HepG2 (cell line): ENCODE results near the gene ZDHHC14. TPM values are rescaled to one million over a fixed set of nuclear protein-coding genes. Genes with fewer than 3 reads are reported as not detected.

Experiments
- ATF6 ChIP-seq: sonication (generic); formaldehyde crosslinking; conservative IDR thresholded peaks from 2 replicates; pipeline ENCODE4 v1.4.0; 2020; ENCODE audit warnings: missing genetic modification reagents
- EED ChIP-seq: sonication (generic); formaldehyde crosslinking; IDR thresholded peaks from 2 replicates; pipeline ENCODE4 v1.5.0; 2020; ENCODE audit warnings: mild to moderate bottlenecking, missing genetic modification reagents
- EP300 ChIP-seq, 3 experiments: sonication (generic) in 1 of 3; formaldehyde crosslinking in 1 of 3; IDR thresholded peaks; 2 replicates each; pipeline versions ENCODE4 v1.5.1 to v1.6.1; 2011 to 2020; ENCODE audit warnings: low read depth in 2 of 3, low read length in 2 of 3, borderline replicate concordance in 1 of 3, improper control_type of control experiment in 1 of 3, mild to moderate bottlenecking in 1 of 3, missing genetic modification reagents in 1 of 3, moderate library complexity in 1 of 3
- FOXC1 ChIP-seq: sonication (generic); formaldehyde crosslinking; IDR thresholded peaks from 2 replicates; pipeline ENCODE4 v1.8.0; 2022; ENCODE audit warnings: mild to moderate bottlenecking, missing genetic modification reagents, borderline replicate concordance
- HDAC1 ChIP-seq: sonication (generic); formaldehyde crosslinking; IDR thresholded peaks from 2 replicates; pipeline ENCODE4 v1.5.1; 2020; ENCODE audit warnings: mild to moderate bottlenecking, missing genetic modification reagents
- HHEX ChIP-seq: IDR thresholded peaks from 2 replicates; pipeline ENCODE4 v1.6.1; 2016; ENCODE audit warnings: control low read depth
- HOXD1 ChIP-seq: sonication (generic); formaldehyde crosslinking; IDR thresholded peaks from 2 replicates; pipeline ENCODE4 v1.5.0; 2020; ENCODE audit warnings: missing genetic modification reagents
- IKZF1 ChIP-seq: fragments of 450-650 bp; IDR thresholded peaks from 2 replicates; pipeline ENCODE4 v1.7.1; 2016
- KLF12 ChIP-seq: sonication (generic); formaldehyde crosslinking; IDR thresholded peaks from 2 replicates; pipeline ENCODE4 v1.4.0; 2020; ENCODE audit warnings: missing genetic modification reagents, borderline replicate concordance
- NCOA5 ChIP-seq: sonication (generic); formaldehyde crosslinking; IDR thresholded peaks from 2 replicates; pipeline ENCODE4 v1.4.0; 2020; ENCODE audit warnings: missing genetic modification reagents
- PHB2 ChIP-seq: fragments of 450-650 bp; IDR thresholded peaks from 2 replicates; pipeline ENCODE4 v1.6.1; 2018; ENCODE audit not compliant: partially characterized antibody
- SAFB2 ChIP-seq: sonication (generic); formaldehyde crosslinking; IDR thresholded peaks from 2 replicates; pipeline ENCODE4 v1.5.1; 2020; ENCODE audit warnings: missing genetic modification reagents, low read depth, mild to moderate bottlenecking, borderline replicate concordance
- THYN1 ChIP-seq: sonication (generic); formaldehyde crosslinking; IDR thresholded peaks from 2 replicates; pipeline ENCODE4 v1.8.1; 2023; ENCODE audit warnings: low read depth, mild to moderate bottlenecking, moderate library complexity, missing genetic modification reagents, borderline replicate concordance
- ZBTB2 ChIP-seq: sonication (generic); formaldehyde crosslinking; IDR thresholded peaks from 2 replicates; pipeline ENCODE4 v1.8.0; 2022; ENCODE audit warnings: low read depth, missing genetic modification reagents
- ZNF20 ChIP-seq: sonication (generic); formaldehyde crosslinking; IDR thresholded peaks from 2 replicates; pipeline ENCODE4 v1.4.0; 2020; ENCODE audit warnings: mild to moderate bottlenecking, moderate library complexity, missing genetic modification reagents
- ZNF383 ChIP-seq: sonication (generic); formaldehyde crosslinking; IDR thresholded peaks from 2 replicates; pipeline ENCODE4 v1.4.0; 2020; ENCODE audit warnings: missing genetic modification reagents, mild to moderate bottlenecking, borderline replicate concordance
- ZNF484 ChIP-seq: sonication (generic); formaldehyde crosslinking; IDR thresholded peaks from 2 replicates; pipeline ENCODE4 v1.5.1; 2020; ENCODE audit warnings: mild to moderate bottlenecking, low read depth, missing genetic modification reagents, borderline replicate concordance
- ZNF501 ChIP-seq: sonication (generic); formaldehyde crosslinking; IDR thresholded peaks from 2 replicates; pipeline ENCODE4 v1.5.1; 2020; ENCODE audit warnings: mild to moderate bottlenecking, moderate library complexity, missing genetic modification reagents
- ZNF710 ChIP-seq: sonication (generic); formaldehyde crosslinking; IDR thresholded peaks from 2 replicates; pipeline ENCODE4 v1.5.0; 2020; ENCODE audit warnings: mild to moderate bottlenecking, missing genetic modification reagents, borderline replicate concordance
- ZNF773 ChIP-seq: sonication (generic); formaldehyde crosslinking; IDR thresholded peaks from 2 replicates; pipeline ENCODE4 v1.4.0; 2020; ENCODE audit warnings: missing genetic modification reagents, borderline replicate concordance
- polyA plus RNA-seq, 8 experiments: library from polyadenylated mRNA; depleted of rRNA in 3 of 8; stranded (reverse) in 7 of 8; unstranded in 1 of 8; fragments of >200 nt; fragmentation: Illumina TruSeq in 4 of 8; extraction: Trizol in 4 of 8; gene quantifications; 2 replicates each; pipeline versions ENCODE4 v1.2.1 to v1.2.3, GENCODE V29; 2011 to 2016; ENCODE audit warnings: low read depth in 4 of 8, missing spikeins in 1 of 8, mixed read lengths in 1 of 8; ENCODE audit not compliant: insufficient read depth in 1 of 8
- total RNA-seq, 5 experiments: library from RNA; depleted of rRNA; stranded (reverse); fragments of >200 nt; fragmentation: Illumina TruSeq; extraction: Trizol; gene quantifications; 2 replicates each; pipeline ENCODE4 v1.2.3, GENCODE V29; 2016; ENCODE audit warnings: low read depth in 1 of 5
- TF ChIP-seq, protein P1 (sequence below): sonication (generic); formaldehyde crosslinking; IDR thresholded peaks from 2 replicates; pipeline ENCODE4 v1.5.0; 2020; ENCODE audit warnings: missing genetic modification reagents
- TF ChIP-seq, protein P2 (sequence below): sonication (generic); formaldehyde crosslinking; IDR thresholded peaks from 2 replicates; pipeline ENCODE4 v1.4.0; 2020; ENCODE audit warnings: mild to moderate bottlenecking, missing genetic modification reagents

ZDHHC14 gene
- total and polyA plus RNA-seq, 2 of the 13 experiments (the other 11 are each of a cell fraction or from before 2014, with no cell fraction given), result 3.7 to 9.5 TPM

- no peak for TF ChIP-seq ZNF710
- no peak for TF ChIP-seq ZBTB2 (CRISPR knock-in tag)
- TF ChIP-seq ATF6 (CRISPR knock-in tag), result no peak
- TF ChIP-seq, protein P1, sequence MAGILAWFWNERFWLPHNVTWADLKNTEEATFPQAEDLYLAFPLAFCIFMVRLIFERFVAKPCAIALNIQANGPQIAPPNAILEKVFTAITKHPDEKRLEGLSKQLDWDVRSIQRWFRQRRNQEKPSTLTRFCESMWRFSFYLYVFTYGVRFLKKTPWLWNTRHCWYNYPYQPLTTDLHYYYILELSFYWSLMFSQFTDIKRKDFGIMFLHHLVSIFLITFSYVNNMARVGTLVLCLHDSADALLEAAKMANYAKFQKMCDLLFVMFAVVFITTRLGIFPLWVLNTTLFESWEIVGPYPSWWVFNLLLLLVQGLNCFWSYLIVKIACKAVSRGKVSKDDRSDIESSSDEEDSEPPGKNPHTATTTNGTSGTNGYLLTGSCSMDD (CRISPR knock-in tag), result no peak
- no peak for TF ChIP-seq IKZF1
- TF ChIP-seq PHB2, result no peak
- TF ChIP-seq HHEX (CRISPR knock-in tag), result no peak
- no peak for TF ChIP-seq ZNF383 (CRISPR knock-in tag)
- TF ChIP-seq EP300 (IDR thresholded peaks at IDR 0.05; ENCODE audit: low read depth in 2 of 2, low read length in 2 of 2), result peak in 1 of 2 experiments; percentile 68; a peak in 2 of 4 replicates
- TF ChIP-seq EP300 (CRISPR knock-in tag; IDR thresholded peaks at IDR 0.05; ENCODE audit: borderline replicate concordance), result no peak
- no peak for TF ChIP-seq ZNF20
- 0 out of 2 replicates have a peak, but pooled peaks have one; percentile 42 for TF ChIP-seq KLF12 (CRISPR knock-in tag)
- no peak for TF ChIP-seq ZNF501 (CRISPR knock-in tag)
- no peak for TF ChIP-seq HOXD1
- TF ChIP-seq NCOA5 (CRISPR knock-in tag), result no peak
- TF ChIP-seq ZNF773 (CRISPR knock-in tag), result no peak
- no peak for TF ChIP-seq SAFB2
- TF ChIP-seq, protein P2, sequence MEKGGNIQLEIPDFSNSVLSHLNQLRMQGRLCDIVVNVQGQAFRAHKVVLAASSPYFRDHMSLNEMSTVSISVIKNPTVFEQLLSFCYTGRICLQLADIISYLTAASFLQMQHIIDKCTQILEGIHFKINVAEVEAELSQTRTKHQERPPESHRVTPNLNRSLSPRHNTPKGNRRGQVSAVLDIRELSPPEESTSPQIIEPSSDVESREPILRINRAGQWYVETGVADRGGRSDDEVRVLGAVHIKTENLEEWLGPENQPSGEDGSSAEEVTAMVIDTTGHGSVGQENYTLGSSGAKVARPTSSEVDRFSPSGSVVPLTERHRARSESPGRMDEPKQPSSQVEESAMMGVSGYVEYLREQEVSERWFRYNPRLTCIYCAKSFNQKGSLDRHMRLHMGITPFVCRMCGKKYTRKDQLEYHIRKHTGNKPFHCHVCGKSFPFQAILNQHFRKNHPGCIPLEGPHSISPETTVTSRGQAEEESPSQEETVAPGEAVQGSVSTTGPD, result no peak
- TF ChIP-seq EED (CRISPR knock-in tag), result no peak
- 0 out of 2 replicates have a peak, but pooled peaks have one; percentile 20 for TF ChIP-seq HDAC1 (CRISPR knock-in tag)
- TF ChIP-seq ZNF484 (CRISPR knock-in tag), result no peak
- no peak for TF ChIP-seq THYN1 (CRISPR knock-in tag)
- no peak for TF ChIP-seq FOXC1 (CRISPR knock-in tag)
Measured at GRCh38 chr6:157424491-157425020, 43.6 kb downstream of the ZDHHC14 start (continued).
